GF-D8 (cell line): Measurements from ENCODE around the gene NAT8L.

ENCODE experiments used
- DNase-seq: peaks from one replicate; lab custom pipeline; 2025; lab: John Stamatoyannopoulos, UW

NAT8L gene

GRCh38 chr4:2095236-2096072 is 36.3 kb downstream of the NAT8L start:
- DNase-seq: no peak

GRCh38 chr4:2096073-2096609 is 37.0 kb downstream of the NAT8L start:
- no peak for DNase-seq

GRCh38 chr4:2101346-2102044 is 42.4 kb downstream of the NAT8L start:
- no peak for DNase-seq

- DNase-seq: no peak
Measured at GRCh38 chr4:2102045-2102883, 43.1 kb downstream of the NAT8L start.

GRCh38 chr4:2103127-2103842 is 44.2 kb downstream of the NAT8L start:
- DNase-seq: no peak

GRCh38 chr4:2103843-2104547 is 44.9 kb downstream of the NAT8L start:
- DNase-seq: no peak

- DNase-seq: no peak
Measured at GRCh38 chr4:2104556-2105345, 45.6 kb downstream of the NAT8L start.

- DNase-seq: no peak
Measured at GRCh38 chr4:2105559-2105958, 46.4 kb downstream of the NAT8L start.

- no peak for DNase-seq
Measured at GRCh38 chr4:2116687-2117400, 57.7 kb downstream of the NAT8L start.
